T-helper 9 cell (primary cell): Measurements from ENCODE around the gene TNFRSF18.
A peak's percentile ranks its signal among the peaks of the same experiment; 100 is the strongest.
"Not testable (repeated sequence)": the region's sequence is repeated elsewhere in the genome, so short reads cannot be mapped to it uniquely, and the experiment has no call there.

Experiments
- DNase-seq: peaks from one replicate; pipeline ENCODE4 v3.0.0-alpha.2; 2020
- total RNA-seq, 2 donors: gene quantifications; one replicate each; lab custom pipeline; 2026; lab: John Stamatoyannopoulos, UW

The TNFRSF18 gene, protein sequence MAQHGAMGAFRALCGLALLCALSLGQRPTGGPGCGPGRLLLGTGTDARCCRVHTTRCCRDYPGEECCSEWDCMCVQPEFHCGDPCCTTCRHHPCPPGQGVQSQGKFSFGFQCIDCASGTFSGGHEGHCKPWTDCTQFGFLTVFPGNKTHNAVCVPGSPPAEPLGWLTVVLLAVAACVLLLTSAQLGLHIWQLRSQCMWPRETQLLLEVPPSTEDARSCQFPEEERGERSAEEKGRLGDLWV
- total RNA-seq = 28.0 to 43.0 reads per million in 2 donors

DNA sequence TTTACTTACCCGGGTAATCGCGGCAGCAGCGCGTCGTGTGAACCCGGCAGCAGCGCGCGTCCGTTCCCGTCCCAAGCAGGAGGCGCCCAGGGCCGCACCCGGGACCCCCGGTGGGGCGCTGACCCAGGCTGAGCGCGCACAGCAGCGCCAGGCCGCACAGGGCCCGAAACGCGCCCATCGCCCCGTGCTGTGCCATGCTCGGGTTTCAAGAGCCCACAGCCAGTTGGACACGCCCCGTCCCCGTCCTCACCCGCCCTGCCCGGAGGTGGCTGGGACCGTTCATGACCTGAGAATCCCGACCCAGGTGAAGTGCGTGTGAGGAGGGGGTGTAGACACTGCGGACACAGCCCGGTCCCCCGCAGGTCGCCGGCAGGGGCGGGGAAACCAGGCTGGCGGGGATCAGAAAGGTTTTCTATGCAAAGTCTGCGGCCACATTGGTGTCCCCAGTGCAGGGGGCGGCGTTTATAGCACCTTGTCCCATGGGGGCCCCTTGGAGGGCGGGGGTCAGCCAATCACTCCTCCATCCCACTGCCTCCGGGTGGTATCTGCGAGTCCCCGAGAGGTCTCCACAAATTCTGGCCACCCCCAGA lies at the start of gene TNFRSF18:
TSS of gene TNFRSF18 (minus strand) at position 217 of the 590 bp plus-strand sequence. CDS start at position 196, 21 bp downstream.
- no peak for DNase-seq

DNA sequence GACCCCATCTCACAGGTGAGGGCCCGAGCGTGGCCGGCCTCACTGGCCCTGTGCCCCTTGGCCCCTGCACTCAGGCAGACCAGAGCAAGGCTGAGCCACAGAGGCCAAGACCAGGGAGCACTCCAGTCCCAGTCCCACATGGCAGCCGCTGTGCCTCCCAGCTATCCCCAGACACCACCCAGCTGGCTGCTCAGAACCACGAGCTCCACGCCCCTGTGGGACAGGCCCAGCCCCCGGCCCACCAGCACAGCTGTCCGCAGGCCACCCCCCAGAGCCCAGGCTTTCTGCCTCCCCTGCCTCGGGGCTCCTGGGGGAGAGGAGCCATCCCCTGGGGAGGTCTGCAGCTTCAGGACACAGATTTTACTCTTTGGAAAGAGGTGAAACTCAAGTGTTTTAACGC lies 49.2 kb upstream of the TNFRSF18 start:
- no peak for DNase-seq

DNA sequence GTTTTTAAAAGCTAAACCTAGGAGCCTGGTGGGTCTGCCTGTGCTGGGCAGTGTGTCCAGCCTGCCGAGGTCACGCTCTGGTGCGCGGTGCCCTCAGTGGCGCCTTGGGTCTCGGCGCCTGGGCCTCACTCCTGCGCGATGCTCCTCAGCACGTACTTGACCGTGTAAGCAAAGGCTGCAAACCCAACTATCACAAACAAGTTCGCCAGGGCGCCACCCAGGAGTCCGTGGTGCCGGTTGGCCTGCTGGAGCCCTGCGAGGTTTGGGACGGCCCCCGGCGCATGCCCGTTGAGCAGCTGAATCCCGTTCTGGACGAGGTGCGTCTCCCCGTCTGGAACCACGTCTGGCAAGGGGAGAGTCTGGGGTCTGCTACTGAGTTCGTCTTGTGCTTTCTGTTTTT lies 48.7 kb upstream of the TNFRSF18 start:
- no peak for DNase-seq

DNA sequence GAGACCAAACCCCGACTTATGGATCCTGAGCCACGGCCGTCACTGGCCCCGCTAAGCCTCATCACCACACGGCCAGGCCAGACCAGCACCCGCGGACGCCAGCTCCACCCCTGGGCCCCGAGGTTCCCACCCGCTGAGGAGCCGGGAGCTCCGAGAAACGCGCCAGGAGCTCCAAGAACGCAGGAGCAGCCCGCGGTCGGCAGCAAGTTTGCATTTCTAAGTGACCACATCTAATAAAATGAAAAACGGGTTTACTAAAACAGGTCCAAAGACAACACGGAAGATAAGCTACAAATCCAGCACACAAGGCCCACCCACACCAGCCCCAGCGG lies 48.2 kb upstream of the TNFRSF18 start:
- no peak for DNase-seq

DNA sequence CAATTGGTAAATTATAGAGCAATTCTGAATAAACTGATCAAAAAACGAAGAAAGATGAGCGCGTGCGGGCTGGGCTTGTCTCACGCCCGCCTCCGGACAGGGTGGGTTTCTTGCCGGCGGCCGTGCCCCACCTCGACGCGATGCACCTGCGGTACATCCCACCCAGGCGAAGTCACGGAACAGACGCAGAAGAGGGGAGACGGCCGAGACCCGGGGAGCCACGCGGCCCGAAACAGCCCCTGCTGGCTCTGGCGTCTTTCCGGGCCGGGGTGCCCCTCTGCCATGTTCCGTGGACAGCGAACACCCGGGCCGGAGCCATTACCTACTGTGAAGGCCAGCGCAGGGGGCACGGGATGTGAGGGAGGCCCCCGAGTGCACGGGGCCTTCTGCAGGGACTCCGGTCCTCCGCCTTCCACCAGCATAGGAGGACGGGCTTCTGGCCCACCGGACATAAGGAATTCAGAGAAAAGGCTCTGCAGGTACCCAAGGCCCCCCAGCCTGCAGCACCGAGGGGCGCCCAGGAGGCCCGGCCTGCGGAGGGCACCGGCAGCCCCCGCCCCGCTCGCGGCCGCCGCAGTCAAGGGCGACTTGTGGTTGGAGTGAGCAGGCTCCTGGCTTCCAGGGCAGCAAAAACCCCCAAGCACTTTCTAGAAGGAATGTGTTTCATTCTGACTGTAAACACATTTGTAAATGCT lies 47.7 kb upstream of the TNFRSF18 start:
- DNase-seq = no peak

DNA sequence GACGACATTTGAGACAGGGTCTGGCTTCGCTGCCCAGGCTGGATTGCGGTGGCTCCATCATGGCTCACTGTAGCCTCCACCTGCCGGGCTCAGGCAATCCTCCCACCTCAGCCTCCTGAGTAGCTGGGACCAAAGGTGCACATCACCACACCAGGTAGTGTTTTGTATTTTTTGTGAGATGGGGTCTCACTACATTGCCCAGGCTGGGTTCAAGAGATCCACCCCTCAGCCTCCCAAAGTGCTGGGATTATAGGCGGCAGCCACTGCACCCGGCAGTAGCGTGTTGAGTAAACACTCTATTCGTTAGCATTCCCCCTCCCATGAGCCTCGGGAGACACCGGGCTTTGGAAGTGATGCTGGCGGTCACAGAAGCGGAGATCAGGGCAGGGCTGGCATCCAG lies 46.9 kb upstream of the TNFRSF18 start:
- DNase-seq = no peak

DNA sequence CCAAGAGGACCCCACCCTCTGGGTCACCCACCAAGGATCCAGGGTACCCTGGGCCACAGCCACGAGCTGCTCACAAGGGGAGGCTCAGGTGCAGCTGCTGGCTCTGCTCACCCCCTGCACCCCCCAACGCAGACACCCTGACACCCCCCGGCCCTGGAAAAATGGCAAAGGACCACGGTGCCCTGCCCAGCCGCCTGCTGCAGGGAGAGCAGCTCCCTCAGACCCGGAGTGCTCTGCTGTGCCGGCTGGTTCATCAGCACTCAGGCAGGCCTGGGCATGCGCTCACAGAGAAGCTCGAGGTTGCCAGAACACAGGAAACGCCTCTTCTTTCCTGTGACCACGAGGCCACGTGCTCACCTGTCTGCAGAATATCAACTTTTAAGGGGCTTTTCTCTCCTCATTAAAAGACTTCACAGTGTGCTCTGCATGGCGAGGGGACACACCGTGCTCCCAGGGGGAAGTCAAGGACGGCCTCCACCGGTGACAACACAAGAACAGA lies 44.4 kb upstream of the TNFRSF18 start:
- peak; percentile 64 for DNase-seq

DNA sequence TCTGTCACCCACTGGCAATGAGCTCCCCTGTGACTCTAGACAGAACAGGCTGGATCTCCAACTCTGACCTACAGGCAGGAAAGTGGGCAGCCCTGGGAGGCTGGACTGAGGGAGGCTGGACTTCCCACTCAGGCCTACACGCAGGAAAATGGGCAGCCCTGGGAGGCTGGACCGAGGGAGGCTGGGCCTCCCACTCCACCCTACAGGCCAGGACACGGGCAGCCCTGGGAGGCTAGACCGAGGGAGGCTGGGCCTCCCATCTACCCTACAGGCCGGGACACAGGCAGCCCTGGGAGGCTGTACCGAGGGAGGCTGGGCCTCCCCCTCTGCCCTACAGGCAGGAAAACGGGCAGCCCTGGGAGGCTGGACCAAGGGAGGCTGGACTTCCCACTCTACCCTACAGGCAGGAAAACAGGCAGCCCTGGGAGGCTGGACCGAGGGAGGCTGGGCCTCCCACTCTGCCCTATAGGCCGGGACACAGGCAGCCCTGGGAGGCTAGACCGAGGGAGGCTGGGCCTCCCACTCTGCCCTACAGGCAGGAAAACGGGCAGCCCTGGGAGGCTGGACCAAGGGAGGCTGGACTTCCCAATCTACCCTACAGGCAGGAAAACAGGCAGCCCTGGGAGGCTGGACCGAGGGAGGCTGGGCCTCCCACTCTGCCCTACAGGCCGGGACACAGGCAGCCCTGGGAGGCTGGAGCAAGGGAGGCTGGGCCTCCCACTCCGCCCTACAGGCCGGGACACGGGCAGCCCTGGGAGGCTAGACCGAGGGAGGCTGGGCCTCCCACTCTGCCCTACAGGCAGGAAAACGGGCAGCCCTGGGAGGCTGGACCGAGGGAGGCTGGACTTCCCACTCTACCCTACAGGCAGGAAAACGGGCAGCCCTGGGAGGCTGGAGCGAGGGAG lies 41.9 kb upstream of the TNFRSF18 start:
- DNase-seq = not testable (repeated sequence)

DNA sequence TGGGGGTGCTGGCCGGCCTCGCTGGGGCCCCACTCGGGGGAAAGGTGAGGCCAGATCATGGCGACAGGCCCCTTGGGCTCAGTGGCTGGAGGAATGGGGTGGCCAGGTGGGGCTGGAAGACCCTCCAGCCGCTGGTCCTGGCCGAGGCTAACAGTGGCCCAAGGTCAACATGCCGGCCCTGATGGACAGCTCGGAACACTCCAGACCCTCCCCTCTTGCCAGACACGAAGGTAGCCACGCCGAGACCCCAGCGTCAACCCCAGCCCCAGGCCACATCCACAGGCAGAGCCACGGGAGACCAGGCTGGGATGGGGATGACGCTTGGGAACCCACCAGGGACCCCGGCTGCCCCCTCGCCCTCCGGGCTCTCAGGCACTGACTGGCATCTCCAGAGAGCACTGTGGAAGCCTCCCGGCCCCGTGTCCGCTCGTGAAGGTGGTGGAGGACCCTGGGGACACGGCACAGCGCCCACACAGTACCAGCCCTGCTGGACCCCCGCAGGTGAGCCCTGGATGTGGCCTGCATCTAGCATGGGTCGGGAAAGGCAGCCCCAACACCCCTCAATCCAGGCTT lies 41.0 kb upstream of the TNFRSF18 start:
- no peak for DNase-seq

DNA sequence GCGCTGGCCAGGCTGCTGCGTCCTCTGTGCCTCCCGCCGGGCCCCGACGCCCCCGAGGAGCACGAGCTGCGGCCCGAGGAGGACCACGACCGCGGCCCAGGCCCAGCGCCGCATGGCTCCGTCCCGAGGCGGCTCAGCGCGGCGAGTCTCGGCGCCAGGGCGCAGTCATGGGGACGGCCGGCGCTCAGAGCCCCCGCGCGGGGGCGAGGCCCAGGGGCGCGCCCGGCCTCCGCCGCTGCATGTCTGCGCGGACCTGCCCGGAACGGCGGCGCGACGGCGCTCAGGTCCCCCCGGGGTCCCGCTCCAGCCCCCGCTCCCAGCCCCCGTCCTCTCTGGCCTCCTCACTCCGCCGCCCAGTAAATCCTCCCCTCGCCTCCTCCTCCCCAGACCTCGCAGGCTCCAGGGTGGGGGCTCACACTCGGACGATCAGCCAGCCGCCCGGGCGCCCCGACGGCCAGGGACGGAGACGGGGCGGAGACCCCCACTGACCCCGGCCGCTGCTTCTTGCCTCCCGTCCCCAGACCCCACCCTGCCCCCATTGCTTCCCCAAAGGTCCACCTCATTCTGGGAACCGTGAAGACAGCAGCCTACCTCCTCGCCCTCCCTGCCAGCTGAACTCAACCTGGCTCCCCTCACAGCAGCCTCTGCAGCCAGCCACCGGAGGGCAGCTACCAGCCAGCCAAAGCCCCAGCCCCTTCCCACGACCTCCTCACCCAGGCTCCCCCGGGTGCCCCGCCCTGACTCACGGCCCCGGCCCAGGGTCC lies 40.4 kb upstream of the TNFRSF18 start, which contains the start of gene C1QTNF12:
TSS of gene C1QTNF12 (minus strand) at position 146 of the 764 bp plus-strand sequence. CDS start at position 114, 32 bp downstream.
- no peak for DNase-seq

DNA sequence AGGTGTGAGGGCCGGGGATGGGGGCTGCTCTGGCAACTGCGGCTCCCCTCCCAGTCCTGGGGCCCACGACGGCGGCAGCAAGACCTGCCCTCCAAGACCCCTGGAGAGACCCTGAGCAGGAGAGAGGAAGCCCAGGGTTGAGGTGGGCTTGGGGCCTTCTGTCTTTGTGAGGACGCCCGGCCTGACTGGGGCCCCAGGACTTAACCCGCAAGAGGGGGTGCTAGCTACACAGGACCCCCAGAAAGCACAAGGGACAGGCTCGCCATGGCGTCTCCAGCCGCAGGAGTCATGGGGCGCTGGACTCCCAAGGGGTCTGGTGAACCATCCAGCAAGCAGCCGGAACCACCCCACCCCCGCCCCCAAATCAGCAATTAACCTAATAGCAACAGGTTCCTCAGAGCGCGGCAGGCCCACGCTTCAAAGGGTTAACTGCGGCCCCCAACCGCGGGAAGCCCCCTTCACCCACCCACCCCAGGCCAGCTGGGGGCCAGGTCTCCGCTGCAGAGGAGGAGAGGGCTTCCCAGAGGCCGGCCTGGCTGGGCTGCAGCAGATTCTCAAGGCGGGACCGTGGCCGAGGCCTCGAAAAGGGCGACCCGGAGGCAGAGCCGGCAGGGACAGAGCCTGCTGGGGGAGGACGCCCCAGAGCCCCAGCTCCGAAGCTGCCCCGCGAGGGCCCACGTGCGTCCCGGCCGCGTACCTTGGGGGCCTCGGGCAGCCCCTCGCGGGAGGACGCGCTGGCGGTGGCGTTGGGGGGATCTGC lies 39.6 kb upstream of the TNFRSF18 start:
- DNase-seq = no peak

DNA sequence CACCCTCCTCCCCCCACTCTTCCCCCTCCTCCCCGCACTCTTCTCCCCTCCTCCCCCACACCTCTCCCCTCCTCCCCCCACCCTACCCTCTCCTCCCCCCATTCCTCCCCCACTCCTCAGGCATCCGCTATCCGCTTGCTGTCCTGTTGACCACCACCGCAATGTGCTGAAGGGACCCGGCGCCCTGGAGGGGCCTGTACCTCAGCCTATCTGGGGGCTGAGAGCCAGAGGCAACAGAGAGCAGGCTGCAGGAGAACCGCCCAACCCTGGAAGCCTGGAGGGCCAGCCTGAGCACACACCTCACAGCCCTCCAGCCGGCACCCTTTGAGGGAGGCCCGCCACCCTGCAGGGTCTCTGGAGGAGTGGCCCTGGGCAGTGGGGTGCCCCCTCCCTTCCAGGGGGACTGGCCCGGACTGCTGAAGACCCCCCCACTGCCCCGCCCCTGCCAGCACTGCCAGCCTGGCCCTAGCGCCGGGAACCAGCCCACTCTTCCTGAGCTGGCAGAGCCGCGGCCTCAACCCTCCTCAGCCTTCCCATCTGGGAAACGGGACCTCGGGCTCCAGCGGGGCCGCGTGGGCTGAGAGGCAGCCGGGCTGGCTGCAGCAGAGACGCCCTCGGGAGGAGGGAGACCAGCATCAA lies 38.9 kb upstream of the TNFRSF18 start:
- no peak for DNase-seq

DNA sequence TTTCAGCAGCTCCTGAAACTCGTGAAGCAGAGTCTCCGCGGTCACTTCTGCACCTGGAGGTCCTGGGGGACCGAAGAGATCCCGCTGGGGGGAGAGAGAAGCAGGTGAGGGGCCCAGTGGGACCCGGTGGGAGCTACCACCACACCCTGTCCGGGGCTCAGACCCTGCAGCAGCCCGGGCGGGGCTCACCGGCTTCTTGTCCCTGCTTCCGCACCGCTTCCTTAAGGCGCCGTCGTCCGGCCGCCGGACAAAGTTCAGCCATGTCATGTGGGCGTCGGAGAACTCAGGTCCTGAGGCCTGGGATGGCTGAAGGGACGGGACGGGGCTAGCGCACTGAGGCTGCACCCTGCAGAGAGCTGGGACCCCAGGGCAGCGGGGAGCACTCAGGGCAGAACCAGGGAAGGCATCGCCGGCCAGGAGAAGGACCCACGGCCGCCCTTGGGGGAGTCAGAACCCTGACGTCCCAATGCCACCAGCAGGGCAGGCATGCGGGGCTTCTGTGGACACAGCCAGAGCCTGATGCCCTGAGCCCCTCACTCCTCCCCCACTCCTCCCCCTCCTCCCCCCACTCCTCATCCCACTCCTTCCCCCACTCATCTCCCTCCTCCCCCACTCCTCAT lies 37.9 kb upstream of the TNFRSF18 start:
- no peak for DNase-seq

DNA sequence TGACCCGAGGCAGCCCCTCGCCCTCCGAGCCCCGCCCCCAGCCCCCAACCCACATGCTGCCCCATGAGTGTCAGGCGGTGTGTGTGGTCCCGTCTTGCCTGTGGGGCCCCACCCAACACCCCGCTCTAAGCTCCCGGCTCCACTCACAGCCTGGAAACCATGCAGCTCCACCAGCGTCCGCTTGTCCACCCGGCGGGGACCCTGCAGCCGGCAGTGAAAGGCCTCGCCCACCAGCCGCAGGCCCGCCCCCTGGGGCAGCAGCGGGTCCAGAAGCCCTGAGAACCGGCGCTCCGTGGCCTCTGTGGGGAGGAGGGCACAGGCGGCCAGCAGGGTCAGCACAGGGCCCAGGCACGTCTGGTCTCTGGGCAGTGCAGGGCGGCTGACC lies 37.4 kb upstream of the TNFRSF18 start:
- DNase-seq = no peak

DNA sequence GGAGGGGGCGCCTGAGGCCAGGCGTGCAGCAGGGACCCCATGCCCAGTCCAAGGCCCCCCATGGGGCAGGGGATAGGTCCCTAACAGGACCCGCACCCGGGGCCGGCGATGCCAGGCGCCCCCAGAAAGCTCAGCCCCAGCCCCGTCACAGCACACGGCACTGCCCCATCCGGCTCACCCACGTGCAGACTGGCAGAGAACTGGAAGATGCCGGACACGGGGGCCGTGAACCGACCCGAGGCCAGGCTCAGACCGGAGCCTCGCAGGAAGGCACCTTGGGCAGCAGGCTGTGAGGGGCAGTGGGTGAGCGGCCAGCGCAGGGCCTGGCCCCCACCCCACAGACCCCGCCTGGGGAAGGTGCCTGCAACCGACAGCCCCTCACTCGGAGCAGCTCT lies 36.9 kb upstream of the TNFRSF18 start:
- no peak for DNase-seq

DNA sequence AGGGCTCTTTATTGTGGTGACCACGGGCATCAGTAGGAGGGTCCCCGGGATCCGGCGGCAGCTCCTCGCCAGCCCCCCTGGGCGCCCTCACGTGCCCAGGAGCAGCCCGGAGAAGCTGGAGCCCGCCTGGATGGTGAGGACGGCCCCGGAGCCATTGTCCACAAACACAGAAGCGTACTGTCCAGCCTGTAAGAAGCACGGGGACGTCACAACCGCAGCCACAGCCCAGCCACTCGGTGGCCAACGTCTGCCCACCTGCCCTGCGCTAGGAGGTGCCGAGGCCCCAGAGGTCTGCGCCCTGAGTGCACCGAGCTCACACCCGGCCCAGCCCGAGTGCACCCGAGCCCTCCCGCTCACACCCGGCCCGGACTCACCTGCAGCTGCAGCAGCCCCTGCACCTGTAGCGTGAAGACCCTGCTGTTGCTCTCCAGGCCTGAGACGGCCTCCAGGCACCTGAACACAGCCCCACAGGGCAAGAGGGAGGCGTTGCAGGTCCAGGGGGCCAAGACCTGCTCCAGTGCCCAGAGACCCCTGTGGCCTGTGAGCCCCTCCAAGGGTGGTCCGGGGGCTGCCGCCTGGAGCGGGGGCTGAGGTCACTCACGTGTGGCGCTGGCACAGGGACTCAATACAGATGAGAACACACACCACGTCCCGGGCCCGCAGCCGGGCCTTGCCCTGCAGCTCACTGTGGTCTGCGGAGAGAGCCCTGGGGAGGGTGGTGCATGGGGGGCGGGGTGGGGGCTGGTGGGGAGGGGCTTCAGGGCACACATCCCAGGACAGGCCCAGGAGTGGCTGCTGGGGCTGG lies 36.3 kb upstream of the TNFRSF18 start:
- no peak for DNase-seq

DNA sequence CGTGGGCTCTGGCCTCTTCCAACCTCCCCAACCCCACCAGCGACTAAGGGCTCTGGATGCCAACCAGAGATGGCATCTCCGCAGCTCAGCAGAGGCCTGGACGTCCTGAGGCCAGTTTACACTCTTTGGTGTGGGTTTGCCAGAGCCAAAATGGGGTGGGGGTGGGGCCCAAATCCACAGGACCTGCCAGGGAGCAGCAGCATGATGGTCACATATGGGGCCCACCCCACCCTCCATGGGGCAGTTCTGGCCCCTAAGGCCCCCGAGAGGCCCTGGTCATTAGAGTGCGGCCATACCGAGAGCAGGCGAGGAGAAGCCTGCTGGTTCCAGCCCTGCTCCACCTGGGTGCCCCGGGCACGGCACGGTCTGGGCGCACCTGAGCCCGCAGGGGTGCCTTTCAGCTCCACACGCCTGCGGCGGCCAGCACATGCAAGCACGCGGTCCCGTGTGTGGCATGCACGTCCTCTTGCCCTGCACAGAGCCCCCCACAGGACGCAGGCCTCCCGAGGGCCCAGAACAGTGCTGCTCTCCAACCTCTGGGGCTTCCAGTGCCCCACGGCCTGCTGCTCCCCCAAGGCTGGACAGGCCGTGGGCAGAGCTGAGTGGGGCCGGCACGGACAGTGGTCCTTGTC lies 35.3 kb upstream of the TNFRSF18 start:
- DNase-seq = no peak

DNA sequence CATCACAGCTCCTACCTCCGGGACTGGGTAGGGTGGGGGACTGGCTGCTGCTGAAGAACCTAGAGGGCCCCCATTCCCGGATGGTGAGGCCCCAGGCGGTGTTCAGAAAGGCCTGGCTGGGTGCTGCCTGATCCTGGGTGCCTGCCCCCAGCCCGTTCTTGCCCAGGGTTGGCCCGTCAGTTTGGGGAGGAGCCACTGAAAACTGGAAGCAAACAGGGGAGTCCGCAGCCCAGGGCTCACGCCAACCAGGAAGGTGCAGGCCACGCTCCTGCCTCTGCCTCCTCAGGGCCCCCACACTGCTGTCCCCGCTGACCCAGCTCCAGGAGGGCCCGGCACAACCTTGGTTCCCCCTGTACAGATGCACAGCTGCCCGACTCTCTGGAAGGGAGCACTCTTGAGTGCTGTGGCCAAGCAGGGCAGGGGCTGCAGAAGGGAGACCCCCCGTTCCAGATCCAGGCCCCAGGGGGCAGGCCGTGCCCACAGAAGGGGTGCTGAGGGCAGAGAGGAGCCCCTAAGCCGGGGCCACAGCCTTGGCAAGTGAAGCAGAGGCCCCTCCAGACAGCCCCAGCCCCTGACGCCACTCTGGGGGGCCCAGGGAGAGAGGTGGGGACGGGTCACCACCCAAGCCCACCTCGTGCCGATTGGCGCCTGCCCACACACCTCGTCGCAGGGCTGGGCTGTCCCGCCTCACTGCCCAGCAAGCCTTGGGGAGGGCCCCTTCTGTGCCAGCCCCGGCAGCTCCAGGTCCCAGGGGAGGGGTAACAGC lies 34.6 kb upstream of the TNFRSF18 start:
- DNase-seq = no peak
